ENCODE data around the gene C2orf76.
"Not testable (repeated sequence)": the region's sequence is repeated elsewhere in the genome, so short reads cannot be mapped to it uniquely, and the experiment has no call there.

Gene C2orf76

GRCh38 chr2:119377294-119377992, 10.8 kb upstream of the C2orf76 start:
- DNase-seq: no peak

GRCh38 chr2:119376810-119377209, 10.2 kb upstream of the C2orf76 start:
- no peak for DNase-seq

- DNase-seq: not testable (repeated sequence)
These were observed 9.8 kb upstream of the C2orf76 start for GRCh38 chr2:119376406-119376805.

- DNase-seq: not testable (repeated sequence)
These were observed 7.5 kb upstream of the C2orf76 start for GRCh38 chr2:119373907-119374745.

- DNase-seq: no peak
These were observed 6.3 kb upstream of the C2orf76 start for GRCh38 chr2:119372778-119373568.

GRCh38 chr2:119371111-119371510, 4.5 kb upstream of the C2orf76 start:
- no peak for DNase-seq

GRCh38 chr2:119369845-119370244, 3.2 kb upstream of the C2orf76 start:
- DNase-seq: no peak

- no peak for DNase-seq
These were observed 952 bp upstream of the C2orf76 start for GRCh38 chr2:119367472-119368099.

- DNase-seq: no peak
These were observed 429 bp downstream of the C2orf76 start for GRCh38 chr2:119366161-119366648.

GRCh38 chr2:119365436-119365835, 1.2 kb downstream of the C2orf76 start:
- no peak for DNase-seq

- DNase-seq: no peak
These were observed 1.8 kb downstream of the C2orf76 start for GRCh38 chr2:119364798-119365197.

GRCh38 chr2:119360423-119360966, 6.1 kb downstream of the C2orf76 start:
- no peak for DNase-seq

- no peak for DNase-seq
These were observed 6.9 kb downstream of the C2orf76 start for GRCh38 chr2:119359774-119360173.

GRCh38 chr2:119354860-119355259, 11.8 kb downstream of the C2orf76 start:
- no peak for DNase-seq

GRCh38 chr2:119352357-119352756, 14.3 kb downstream of the C2orf76 start:
- DNase-seq: peak; percentile 44

GRCh38 chr2:119350311-119350998, 16.2 kb downstream of the C2orf76 start:
- DNase-seq: no peak

GRCh38 chr2:119349289-119349688, 17.3 kb downstream of the C2orf76 start:
- DNase-seq: peak; percentile 15

- no peak for DNase-seq
These were observed 24.9 kb downstream of the C2orf76 start for GRCh38 chr2:119341684-119342083.

GRCh38 chr2:119339562-119339923, 27.1 kb downstream of the C2orf76 start:
- no peak for DNase-seq

GRCh38 chr2:119338826-119339561, 27.6 kb downstream of the C2orf76 start:
- no peak for DNase-seq

- DNase-seq: no peak
These were observed 28.4 kb downstream of the C2orf76 start for GRCh38 chr2:119338272-119338671.
